ENCODE measurements around the gene RGS10. TPM values are rescaled to one million over a fixed set of nuclear protein-coding genes. Genes with fewer than 3 reads are reported as not detected.

RGS10 gene
- total RNA-seq, 4 donors from 2014 or later: 31.4 to 41.6 (median 36.1) TPM

DNA sequence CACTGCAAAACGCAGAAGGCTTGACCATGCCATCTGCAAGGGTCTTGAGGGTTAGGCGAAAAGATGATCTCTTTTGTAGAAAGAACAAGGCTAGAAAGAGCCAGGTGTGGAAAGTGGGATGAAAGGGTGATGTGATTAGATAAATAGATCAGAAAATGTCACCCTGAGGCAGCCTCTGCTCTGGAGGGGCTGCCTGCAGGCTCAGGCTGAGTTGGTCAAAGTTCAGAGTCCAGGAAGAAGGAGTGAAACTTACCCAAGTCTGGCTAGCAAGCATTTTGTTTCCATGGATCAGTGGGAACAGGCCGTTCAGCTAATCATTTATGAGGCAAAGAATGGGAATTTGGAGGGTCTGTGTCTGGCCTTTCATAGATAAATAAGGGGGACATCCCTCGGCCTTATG, 79.7 kb downstream of the RGS10 start:
- no peak for TF ChIP-seq EP300 (IDR thresholded peaks at IDR 0.05)
- TF ChIP-seq POLR2A (IDR thresholded peaks at IDR 0.05; ENCODE audit: low read depth): no peak
- TF ChIP-seq, protein P1, sequence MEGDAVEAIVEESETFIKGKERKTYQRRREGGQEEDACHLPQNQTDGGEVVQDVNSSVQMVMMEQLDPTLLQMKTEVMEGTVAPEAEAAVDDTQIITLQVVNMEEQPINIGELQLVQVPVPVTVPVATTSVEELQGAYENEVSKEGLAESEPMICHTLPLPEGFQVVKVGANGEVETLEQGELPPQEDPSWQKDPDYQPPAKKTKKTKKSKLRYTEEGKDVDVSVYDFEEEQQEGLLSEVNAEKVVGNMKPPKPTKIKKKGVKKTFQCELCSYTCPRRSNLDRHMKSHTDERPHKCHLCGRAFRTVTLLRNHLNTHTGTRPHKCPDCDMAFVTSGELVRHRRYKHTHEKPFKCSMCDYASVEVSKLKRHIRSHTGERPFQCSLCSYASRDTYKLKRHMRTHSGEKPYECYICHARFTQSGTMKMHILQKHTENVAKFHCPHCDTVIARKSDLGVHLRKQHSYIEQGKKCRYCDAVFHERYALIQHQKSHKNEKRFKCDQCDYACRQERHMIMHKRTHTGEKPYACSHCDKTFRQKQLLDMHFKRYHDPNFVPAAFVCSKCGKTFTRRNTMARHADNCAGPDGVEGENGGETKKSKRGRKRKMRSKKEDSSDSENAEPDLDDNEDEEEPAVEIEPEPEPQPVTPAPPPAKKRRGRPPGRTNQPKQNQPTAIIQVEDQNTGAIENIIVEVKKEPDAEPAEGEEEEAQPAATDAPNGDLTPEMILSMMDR (IDR thresholded peaks at IDR 0.05): no peak
- no peak for TF ChIP-seq POLR2AphosphoS5 (IDR thresholded peaks at IDR 0.05)
- intact Hi-C loops (cut with DNase I): no loop called here
- Histone ChIP-seq H3K27ac (replicated peaks in 1 of 4) (no peak overlapping the region), H3K4me1 (no peaks in the 10 kb centered on the region), H3K27me3 (no peaks in the 10 kb centered on the region), H3K9me3 (no peaks in the 10 kb centered on the region), H3K4me3 (no peak overlapping the region), H3K36me3 (peaks cover 0 to 7% (median 7%) of the 10 kb centered on the region in 4 donors)
- DNase-seq (ENCODE audit: extremely low spot score): no peak
- WGBS: 92% methylated on average over 4 of the region's 4 CpGs

GRCh38 chr10:119461923-119462322, 80.6 kb downstream of the RGS10 start:
- intact Hi-C loops (cut with DNase I): no loop called here
- H3K27me3 ChIP-seq: no peaks in the 10 kb centered on the region
- no peaks in the 10 kb centered on the region for H3K4me1 ChIP-seq
- H3K4me3 ChIP-seq: no peak overlapping the region
- H3K36me3 ChIP-seq: peaks cover 0 to 13% (median 8%) of the 10 kb centered on the region in 4 donors
- no peaks in the 10 kb centered on the region for H3K9me3 ChIP-seq
- TF ChIP-seq POLR2AphosphoS5 (IDR thresholded peaks at IDR 0.05): no peak
- DNase-seq (ENCODE audit: extremely low spot score): no peak
- no peak overlapping the region for H3K27ac ChIP-seq (replicated peaks in 1 of 4)
- 84% methylated on average over 2 of the region's 2 CpGs for WGBS

- WGBS: 93% methylated on average over 3 of the region's 3 CpGs
- Histone ChIP-seq H3K27me3 (no peaks in the 10 kb centered on the region), H3K27ac (replicated peaks in 1 of 4) (no peak overlapping the region), H3K4me3 (no peak overlapping the region), H3K4me1 (no peaks in the 10 kb centered on the region), H3K9me3 (no peaks in the 10 kb centered on the region), H3K36me3 (peaks cover 0 to 17% (median 11%) of the 10 kb centered on the region in 4 donors)
- intact Hi-C loops (cut with DNase I): no loop called here
- no peak for TF ChIP-seq POLR2A (IDR thresholded peaks at IDR 0.05; ENCODE audit: low read depth)
- no peak for TF ChIP-seq EP300 (IDR thresholded peaks at IDR 0.05)
- TF ChIP-seq POLR2AphosphoS5 (IDR thresholded peaks at IDR 0.05): no peak
- TF ChIP-seq, protein P1 (IDR thresholded peaks at IDR 0.05): no peak
- no peak for DNase-seq (ENCODE audit: extremely low spot score)
These were observed 81.1 kb downstream of the RGS10 start for GRCh38 chr10:119461380-119461779.

DNA sequence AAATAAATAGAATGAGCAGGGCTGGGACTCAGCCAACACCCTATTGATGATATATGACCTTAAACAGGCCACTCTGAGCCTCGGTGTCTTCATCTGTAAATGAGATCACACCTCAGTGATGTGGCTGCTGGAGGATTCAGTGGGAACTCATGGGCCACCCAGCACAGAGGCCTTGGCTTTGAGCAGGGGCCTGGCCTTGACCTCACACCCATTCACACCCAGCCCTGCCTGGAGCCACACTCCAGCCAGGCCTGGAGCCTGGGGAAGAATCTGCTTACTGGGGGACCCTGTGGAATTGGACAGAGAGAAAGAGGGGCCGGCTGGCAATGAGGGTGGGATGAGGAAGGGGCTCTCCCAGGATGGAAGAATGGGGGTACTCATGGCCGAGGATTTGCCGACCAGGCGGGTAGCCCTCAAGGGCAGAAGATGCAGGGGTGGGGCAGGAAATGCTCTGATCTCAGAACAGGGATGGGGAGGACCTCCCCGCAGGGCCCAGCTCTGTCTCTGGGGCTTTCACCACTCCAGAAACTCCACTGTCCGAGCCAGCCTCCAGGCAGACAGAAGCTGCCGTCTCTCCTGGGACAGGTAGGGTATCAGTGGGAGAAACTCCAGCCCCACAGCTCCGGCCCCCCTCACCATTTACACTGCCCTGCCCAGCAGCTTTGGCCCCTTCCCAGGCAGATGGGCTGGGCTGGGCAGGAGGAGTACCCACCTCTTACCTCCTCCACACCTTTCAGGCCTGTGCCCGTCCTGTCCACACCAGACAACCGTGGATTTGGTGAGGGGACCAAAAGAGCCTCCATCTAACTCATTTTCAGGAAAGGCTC, 81.9 kb downstream of the RGS10 start:
- peaks cover 0 to 25% (median 19%) of the 10 kb centered on the region in 4 donors for H3K36me3 ChIP-seq
- no peaks in the 10 kb centered on the region for H3K27me3 ChIP-seq
- no peak for DNase-seq (ENCODE audit: extremely low spot score)
- no peaks in the 10 kb centered on the region for H3K9me3 ChIP-seq
- intact Hi-C loops (cut with DNase I): no loop called here
- no peak overlapping the region for H3K4me3 ChIP-seq
- WGBS: 87% methylated on average over 8 of the region's 11 CpGs
- TF ChIP-seq EP300 (IDR thresholded peaks at IDR 0.05): no peak
- no peak for TF ChIP-seq POLR2AphosphoS5 (IDR thresholded peaks at IDR 0.05)
- TF ChIP-seq POLR2A (IDR thresholded peaks at IDR 0.05; ENCODE audit: low read depth): no peak
- TF ChIP-seq, protein P1 (IDR thresholded peaks at IDR 0.05): no peak
- no peak overlapping the region for H3K27ac ChIP-seq (replicated peaks in 1 of 4)
- H3K4me1 ChIP-seq: no peaks in the 10 kb centered on the region

DNA sequence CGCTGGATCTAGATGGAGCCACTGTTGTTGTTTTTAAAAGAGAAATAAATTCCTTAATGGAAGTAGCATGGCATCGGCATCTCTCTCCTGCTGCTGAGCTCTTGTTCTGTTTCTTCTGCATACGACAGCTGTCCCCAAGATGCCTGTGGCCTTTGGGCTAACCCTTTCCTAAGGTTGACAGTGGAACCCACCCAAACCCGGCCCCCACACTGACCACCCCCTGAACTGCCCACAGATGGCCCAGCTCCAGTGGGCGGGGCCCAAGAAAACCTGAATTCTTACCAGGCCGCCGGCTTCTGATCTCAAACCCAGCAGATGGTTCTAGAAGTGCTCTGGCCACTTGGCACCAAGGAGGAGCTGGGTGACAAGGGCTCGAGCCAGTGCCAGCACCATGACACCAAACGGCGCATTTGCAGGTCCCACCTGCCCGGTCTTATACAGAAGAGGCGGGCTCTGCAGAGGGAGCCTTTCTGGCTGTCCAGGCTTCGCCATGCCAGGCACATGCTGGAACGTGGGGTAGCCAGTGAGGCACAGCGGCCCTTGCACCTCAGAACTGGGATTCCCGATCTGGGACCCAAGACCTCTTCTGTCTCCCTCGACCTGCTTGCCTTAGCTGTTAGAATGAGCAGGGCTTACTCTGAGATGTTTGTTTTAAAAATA, 82.7 kb downstream of the RGS10 start:
- Histone ChIP-seq H3K9me3 (no peaks in the 10 kb centered on the region), H3K27ac (replicated peaks in 1 of 4) (no peak overlapping the region), H3K4me1 (no peaks in the 10 kb centered on the region), H3K27me3 (no peaks in the 10 kb centered on the region), H3K36me3 (peaks cover 0 to 33% (median 25%) of the 10 kb centered on the region in 4 donors), H3K4me3 (no peak overlapping the region)
- DNase-seq (ENCODE audit: extremely low spot score): no peak
- TF ChIP-seq, protein P1 (IDR thresholded peaks at IDR 0.05): no peak
- no peak for TF ChIP-seq POLR2A (IDR thresholded peaks at IDR 0.05; ENCODE audit: low read depth)
- TF ChIP-seq EP300 (IDR thresholded peaks at IDR 0.05): no peak
- TF ChIP-seq POLR2AphosphoS5 (IDR thresholded peaks at IDR 0.05): no peak
- WGBS: 88% methylated on average over 11 of the region's 17 CpGs
- intact Hi-C loops (cut with DNase I): no loop called here

Measured in esophagus muscularis mucosa (tissue), 4 donors.